A673 (cell line): ENCODE measurements around the gene PMM2.

Source experiments
- CTCF ChIP-seq: fragments of 300-800, 200-600 bp; sonication (generic); conservative IDR thresholded peaks from 2 replicates; pipeline ENCODE4 v1.5.1; 2017; ENCODE audit warnings: low read depth, mild to moderate bottlenecking, antibody characterized with exemption, low read length, moderate library complexity, mixed read lengths
- EZH2 ChIP-seq: fragments of 200-600 bp; sonication (generic); IDR thresholded peaks from 2 replicates; pipeline ENCODE4 v1.6.1; 2017; ENCODE audit warnings: borderline replicate concordance, low read depth, mild to moderate bottlenecking, mixed read lengths, antibody characterized with exemption, low read length; ENCODE audit not compliant: poor library complexity, severe bottlenecking

GRCh38 chr16:8831450-8831849 is 33.8 kb downstream of the PMM2 start:
- TF ChIP-seq CTCF (no peak), EZH2 (no peak)
